Measurements from ENCODE around the gene ANLN. TPM values are rescaled to one million over a fixed set of nuclear protein-coding genes. Genes with fewer than 3 reads are reported as not detected.

The ANLN gene
- total and polyA plus RNA-seq, 9 of the 15 experiments (the other 6 are each of a cell fraction or from before 2014, with no cell fraction given): 18.1 to 66.2 (median 38.7) TPM

DNA sequence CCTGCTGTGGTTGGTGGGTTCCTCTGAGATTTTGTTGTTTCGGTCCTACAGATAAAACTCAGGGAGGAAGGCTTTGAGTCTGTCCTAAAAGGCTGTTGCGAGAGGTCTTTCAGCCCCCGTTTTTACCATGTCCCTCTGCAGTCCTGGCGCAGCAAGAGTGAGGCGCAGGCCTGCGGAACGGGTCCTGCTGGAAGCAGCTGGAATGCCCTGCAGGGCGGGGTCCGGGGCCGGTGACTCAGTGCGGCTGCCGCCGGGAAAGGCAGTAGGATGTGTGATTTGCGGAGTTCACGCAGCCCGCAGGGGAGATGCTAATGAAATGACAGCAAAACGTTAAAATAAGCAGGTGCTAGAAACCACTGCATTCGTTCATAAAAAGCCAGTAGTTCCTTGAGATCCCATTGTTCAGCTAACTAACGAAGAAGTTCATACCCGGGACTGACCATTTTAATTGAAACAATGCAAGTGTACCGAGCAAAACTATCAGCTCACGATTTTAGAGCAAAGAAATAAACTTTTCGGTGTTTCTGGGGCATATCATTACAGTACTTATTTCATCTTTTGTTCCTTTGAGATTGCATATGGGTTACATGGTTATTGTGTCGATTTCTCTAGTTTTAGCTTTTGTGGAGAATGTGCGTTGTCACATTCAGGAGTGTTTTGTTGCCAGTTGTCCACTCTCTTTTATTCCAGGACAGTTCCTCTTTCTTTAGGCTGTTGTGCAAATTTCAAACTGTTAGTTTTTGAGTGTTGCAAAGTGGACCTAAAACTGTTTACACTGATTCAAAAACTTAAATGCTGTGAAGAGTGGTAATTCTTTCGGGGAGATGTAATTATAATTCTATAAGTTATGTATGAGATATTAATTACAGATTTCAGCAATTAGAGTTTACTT, 783 bp downstream of the ANLN start (continued):
- TF ChIP-seq, protein P1, sequence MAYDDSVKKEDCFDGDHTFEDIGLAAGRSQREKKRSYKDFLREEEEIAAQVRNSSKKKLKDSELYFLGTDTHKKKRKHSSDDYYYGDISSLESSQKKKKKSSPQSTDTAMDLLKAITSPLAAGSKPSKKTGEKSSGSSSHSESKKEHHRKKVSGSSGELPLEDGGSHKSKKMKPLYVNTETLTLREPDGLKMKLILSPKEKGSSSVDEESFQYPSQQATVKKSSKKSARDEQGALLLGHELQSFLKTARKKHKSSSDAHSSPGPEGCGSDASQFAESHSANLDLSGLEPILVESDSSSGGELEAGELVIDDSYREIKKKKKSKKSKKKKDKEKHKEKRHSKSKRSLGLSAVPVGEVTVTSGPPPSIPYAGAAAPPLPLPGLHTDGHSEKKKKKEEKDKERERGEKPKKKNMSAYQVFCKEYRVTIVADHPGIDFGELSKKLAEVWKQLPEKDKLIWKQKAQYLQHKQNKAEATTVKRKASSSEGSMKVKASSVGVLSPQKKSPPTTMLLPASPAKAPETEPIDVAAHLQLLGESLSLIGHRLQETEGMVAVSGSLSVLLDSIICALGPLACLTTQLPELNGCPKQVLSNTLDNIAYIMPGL (CRISPR knock-in tag; IDR thresholded peaks at IDR 0.05): 0 out of 2 replicates have a peak, but pooled peaks have one; percentile 51
- TF ChIP-seq, protein P2, sequence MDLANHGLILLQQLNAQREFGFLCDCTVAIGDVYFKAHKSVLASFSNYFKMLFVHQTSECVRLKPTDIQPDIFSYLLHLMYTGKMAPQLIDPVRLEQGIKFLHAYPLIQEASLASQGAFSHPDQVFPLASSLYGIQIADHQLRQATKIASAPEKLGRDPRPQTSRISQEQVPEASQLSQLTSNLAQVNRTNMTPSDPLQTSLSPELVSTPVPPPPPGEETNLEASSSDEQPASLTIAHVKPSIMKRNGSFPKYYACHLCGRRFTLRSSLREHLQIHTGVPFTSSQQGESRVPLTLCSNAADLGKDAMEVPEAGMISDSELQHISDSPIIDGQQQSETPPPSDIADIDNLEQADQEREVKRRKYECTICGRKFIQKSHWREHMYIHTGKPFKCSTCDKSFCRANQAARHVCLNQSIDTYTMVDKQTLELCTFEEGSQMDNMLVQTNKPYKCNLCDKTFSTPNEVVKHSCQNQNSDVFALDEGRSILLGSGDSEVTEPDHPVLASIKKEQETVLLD (IDR thresholded peaks at IDR 0.05): peak; percentile 10; the same call in 1 of the 2 replicates
- TF ChIP-seq JUND (IDR thresholded peaks at IDR 0.05; ENCODE audit: borderline replicate concordance, low read depth, low read length) (peak; percentile 94), JUND (tag; IDR thresholded peaks at IDR 0.05; ENCODE audit: borderline replicate concordance, low read depth, low read length) (peak; percentile 88; the same call in 2 of the 3 replicates), DNMT1 (IDR thresholded peaks at IDR 0.05) (no peak), GABPB2 (CRISPR knock-in tag; conservative IDR thresholded peaks at IDR 0.05) (no peak), MAZ (CRISPR knock-in tag; conservative IDR thresholded peaks at IDR 0.05 in 1 of 2, IDR thresholded peaks at IDR 0.05 in 1 of 2) (peak; percentile 16 to 81; a peak in 3 of 4 replicates), FOXK1 (CRISPR knock-in tag; IDR thresholded peaks at IDR 0.05; ENCODE audit: borderline replicate concordance) (peak; percentile 54), PRMT5 (CRISPR knock-in tag; IDR thresholded peaks at IDR 0.05) (no peak), SRSF3 (IDR thresholded peaks at IDR 0.05; ENCODE audit: insufficient read depth, low read length) (no peak), FOS (IDR thresholded peaks at IDR 0.05; ENCODE audit: extremely low read depth, insufficient read length) (peak; percentile 7), RBFOX2 (IDR thresholded peaks at IDR 0.05; ENCODE audit: low read depth, low read length) (peak; percentile 86), TGIF2 (CRISPR knock-in tag; IDR thresholded peaks at IDR 0.05) (no peak), TBL1XR1 (IDR thresholded peaks at IDR 0.05; ENCODE audit: low read length in 2 of 2) (no peak), ZNF324 (CRISPR knock-in tag; IDR thresholded peaks at IDR 0.05) (no peak)
- TF ChIP-seq, protein P3, sequence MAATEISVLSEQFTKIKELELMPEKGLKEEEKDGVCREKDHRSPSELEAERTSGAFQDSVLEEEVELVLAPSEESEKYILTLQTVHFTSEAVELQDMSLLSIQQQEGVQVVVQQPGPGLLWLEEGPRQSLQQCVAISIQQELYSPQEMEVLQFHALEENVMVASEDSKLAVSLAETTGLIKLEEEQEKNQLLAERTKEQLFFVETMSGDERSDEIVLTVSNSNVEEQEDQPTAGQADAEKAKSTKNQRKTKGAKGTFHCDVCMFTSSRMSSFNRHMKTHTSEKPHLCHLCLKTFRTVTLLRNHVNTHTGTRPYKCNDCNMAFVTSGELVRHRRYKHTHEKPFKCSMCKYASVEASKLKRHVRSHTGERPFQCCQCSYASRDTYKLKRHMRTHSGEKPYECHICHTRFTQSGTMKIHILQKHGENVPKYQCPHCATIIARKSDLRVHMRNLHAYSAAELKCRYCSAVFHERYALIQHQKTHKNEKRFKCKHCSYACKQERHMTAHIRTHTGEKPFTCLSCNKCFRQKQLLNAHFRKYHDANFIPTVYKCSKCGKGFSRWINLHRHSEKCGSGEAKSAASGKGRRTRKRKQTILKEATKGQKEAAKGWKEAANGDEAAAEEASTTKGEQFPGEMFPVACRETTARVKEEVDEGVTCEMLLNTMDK (IDR thresholded peaks at IDR 0.05; ENCODE audit: borderline replicate concordance, insufficient read depth, low read depth, low read length, poor library complexity, severe bottlenecking): no peak
- TF ChIP-seq, protein P4, sequence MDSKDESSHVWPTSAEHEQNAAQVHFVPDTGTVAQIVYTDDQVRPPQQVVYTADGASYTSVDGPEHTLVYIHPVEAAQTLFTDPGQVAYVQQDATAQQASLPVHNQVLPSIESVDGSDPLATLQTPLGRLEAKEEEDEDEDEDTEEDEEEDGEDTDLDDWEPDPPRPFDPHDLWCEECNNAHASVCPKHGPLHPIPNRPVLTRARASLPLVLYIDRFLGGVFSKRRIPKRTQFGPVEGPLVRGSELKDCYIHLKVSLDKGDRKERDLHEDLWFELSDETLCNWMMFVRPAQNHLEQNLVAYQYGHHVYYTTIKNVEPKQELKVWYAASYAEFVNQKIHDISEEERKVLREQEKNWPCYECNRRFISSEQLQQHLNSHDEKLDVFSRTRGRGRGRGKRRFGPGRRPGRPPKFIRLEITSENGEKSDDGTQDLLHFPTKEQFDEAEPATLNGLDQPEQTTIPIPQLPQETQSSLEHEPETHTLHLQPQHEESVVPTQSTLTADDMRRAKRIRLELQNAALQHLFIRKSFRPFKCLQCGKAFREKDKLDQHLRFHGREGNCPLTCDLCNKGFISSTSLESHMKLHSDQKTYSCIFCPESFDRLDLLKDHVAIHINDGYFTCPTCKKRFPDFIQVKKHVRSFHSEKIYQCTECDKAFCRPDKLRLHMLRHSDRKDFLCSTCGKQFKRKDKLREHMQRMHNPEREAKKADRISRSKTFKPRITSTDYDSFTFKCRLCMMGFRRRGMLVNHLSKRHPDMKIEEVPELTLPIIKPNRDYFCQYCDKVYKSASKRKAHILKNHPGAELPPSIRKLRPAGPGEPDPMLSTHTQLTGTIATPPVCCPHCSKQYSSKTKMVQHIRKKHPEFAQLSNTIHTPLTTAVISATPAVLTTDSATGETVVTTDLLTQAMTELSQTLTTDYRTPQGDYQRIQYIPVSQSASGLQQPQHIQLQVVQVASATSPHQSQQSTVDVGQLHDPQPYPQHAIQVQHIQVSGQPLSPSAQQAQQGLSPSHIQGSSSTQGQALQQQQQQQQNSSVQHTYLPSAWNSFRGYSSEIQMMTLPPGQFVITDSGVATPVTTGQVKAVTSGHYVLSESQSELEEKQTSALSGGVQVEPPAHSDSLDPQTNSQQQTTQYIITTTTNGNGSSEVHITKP (IDR thresholded peaks at IDR 0.05; ENCODE audit: partially characterized antibody): no peak
